ENCODE measurements around the gene TMTC1.

The TMTC1 gene

DNA sequence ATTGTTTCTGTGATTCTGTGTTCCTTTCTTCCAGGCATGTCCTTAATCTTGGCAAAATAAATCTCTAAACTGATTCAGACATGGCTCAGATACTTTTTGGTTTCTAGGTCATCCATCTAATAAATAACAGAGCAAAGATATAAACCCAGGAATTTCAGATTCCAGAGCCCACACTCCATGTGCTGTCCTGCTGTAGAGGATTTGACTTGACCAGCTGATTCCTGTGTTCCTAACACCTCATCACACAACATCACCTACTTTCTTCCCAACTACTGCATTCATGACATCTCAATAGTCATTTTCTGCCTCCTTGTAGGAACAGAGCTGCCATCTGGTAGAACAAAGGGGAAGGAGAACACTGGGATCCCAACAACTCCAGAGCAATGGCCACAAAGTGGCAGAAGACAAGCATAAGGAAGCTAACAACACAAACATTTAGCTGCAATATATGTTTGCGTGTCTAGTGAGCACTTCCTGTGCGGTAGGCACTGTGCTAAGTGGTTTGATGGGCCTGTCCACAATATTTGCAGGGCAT is 194.4 kb downstream of the TMTC1 start:
- TF ChIP-seq, protein P1, sequence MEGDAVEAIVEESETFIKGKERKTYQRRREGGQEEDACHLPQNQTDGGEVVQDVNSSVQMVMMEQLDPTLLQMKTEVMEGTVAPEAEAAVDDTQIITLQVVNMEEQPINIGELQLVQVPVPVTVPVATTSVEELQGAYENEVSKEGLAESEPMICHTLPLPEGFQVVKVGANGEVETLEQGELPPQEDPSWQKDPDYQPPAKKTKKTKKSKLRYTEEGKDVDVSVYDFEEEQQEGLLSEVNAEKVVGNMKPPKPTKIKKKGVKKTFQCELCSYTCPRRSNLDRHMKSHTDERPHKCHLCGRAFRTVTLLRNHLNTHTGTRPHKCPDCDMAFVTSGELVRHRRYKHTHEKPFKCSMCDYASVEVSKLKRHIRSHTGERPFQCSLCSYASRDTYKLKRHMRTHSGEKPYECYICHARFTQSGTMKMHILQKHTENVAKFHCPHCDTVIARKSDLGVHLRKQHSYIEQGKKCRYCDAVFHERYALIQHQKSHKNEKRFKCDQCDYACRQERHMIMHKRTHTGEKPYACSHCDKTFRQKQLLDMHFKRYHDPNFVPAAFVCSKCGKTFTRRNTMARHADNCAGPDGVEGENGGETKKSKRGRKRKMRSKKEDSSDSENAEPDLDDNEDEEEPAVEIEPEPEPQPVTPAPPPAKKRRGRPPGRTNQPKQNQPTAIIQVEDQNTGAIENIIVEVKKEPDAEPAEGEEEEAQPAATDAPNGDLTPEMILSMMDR (IDR thresholded peaks at IDR 0.05; ENCODE audit: control extremely low read depth, extremely low read depth, low read depth, missing control alignments): no peak
- no peak for DNase-seq (ENCODE audit: extremely low spot score)
- ChIA-PET CTCF (interaction anchor here (1.5 kb wide), 1 partner anchor 11 kb away, joined by 3 read pairs; no protein-coding TSS in a partner anchor), POLR2A (no interaction called here)

DNA sequence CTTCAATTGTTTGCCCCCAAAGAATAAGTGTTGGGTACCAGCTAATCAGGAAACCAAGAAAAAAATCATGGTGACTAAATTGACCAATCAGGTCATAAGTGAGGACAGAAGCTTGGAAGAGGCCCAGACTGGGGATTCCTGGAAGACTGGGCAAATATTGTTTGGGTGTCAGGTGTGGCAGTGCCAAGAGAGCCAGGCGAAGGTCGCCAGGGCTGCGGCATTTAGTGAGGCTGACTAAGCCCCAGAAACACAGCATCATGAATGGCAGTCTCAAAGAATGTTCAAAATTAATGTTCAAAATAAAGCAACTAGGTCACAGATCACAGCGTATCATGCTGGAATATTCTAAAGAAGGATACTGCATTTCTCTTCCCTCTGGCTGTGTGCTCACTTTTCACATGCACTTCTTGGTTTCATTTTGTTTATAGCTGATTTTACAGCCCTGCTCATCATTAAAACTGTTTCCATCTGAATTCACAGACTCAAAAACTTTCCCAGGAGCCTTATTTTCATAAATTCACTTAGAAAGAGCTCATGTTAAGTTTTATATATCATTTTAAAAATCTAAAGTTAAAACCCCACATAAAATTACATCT is 201.0 kb downstream of the TMTC1 start:
- ChIA-PET POLR2A (no interaction called here), CTCF (interaction anchor here (1.2 to 2.4 kb wide), 2 partner anchors 14 to 44 kb away, joined by 3 to 5 read pairs; no protein-coding TSS in a partner anchor)
- DNase-seq (ENCODE audit: extremely low spot score): no peak
- TF ChIP-seq, protein P1 (IDR thresholded peaks at IDR 0.05; ENCODE audit: control extremely low read depth, extremely low read depth, low read depth, missing control alignments): no peak

DNA sequence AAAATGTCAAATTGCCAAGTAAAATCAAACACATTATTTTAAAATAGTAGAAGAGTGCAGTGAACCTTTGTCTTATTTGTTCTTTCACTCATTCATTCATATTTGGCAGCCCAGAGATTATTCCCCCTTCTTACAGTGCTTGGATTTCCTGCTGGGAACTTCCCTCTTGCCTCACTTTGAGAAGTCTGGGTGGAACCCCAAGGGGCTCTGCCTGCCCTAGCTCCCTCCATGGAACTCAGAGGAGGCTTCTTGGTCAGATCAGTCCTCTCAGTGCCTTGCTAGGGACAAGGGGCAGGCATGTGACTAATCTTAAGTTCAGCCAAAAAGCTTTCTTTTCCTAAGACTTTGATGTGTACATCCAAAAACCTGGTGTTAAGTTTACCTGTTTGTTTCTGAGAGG is 201.6 kb downstream of the TMTC1 start:
- DNase-seq (ENCODE audit: extremely low spot score): no peak
- TF ChIP-seq, protein P1 (IDR thresholded peaks at IDR 0.05; ENCODE audit: control extremely low read depth, extremely low read depth, low read depth, missing control alignments): no peak
- ChIA-PET CTCF (interaction anchor here (1.2 to 2.4 kb wide), 2 partner anchors 15 to 44 kb away, joined by 3 to 5 read pairs; no protein-coding TSS in a partner anchor), POLR2A (no interaction called here)

GRCh38 chr12:29581631-29582030 is 202.1 kb downstream of the TMTC1 start:
- TF ChIP-seq, protein P1 (IDR thresholded peaks at IDR 0.05; ENCODE audit: control extremely low read depth, extremely low read depth, low read depth, missing control alignments): no peak
- ChIA-PET CTCF (interaction anchor here (1.2 to 1.3 kb wide), 2 partner anchors 15 to 28 kb away, joined by 3 to 4 read pairs; no protein-coding TSS in a partner anchor), POLR2A (no interaction called here)
- DNase-seq (ENCODE audit: extremely low spot score): no peak

DNA sequence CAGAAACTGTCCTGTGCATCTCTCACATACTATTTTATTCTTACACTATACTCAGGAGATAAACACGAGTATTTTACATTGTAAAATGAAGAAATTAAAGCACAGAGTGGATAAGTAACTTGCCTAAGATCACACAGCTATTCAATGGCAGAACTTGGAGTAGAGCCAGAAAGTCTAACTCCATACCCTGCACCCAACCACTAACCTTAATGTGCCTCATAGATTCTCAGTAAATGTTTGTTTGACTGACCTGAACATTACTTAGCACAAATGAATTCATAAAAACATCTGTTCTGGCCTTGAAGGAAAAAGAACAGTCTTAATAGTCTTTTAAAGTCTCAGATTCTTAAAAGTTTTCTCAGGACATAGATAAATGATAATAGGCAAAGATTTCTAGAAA is 202.8 kb downstream of the TMTC1 start:
- ChIA-PET POLR2A (no interaction called here), CTCF (interaction anchor here (1.3 kb wide), 1 partner anchor 28 kb away, joined by 4 read pairs; no protein-coding TSS in a partner anchor)
- TF ChIP-seq, protein P1 (IDR thresholded peaks at IDR 0.05; ENCODE audit: control extremely low read depth, extremely low read depth, low read depth, missing control alignments): no peak
- DNase-seq (ENCODE audit: extremely low spot score): no peak

- POLR2A ChIA-PET: no interaction called here
- CTCF ChIA-PET: interaction anchor here (1.0 to 1.5 kb wide), 2 partner anchors 12 to 21 kb away, joined by 3 read pairs; no protein-coding TSS in a partner anchor
- DNase-seq (ENCODE audit: extremely low spot score): no peak
- TF ChIP-seq, protein P1 (IDR thresholded peaks at IDR 0.05; ENCODE audit: control extremely low read depth, extremely low read depth, low read depth, missing control alignments): no peak
Measured at GRCh38 chr12:29578731-29579130, 205.0 kb downstream of the TMTC1 start.
